Subcutaneous abdominal adipose tissue (tissue), 5 donors: ENCODE results near the gene BSDC1.
"Not testable (repeated sequence)": the region's sequence is repeated elsewhere in the genome, so short reads cannot be mapped to it uniquely, and the experiment has no call there.

Experiments used
- H3K27ac ChIP-seq: one replicate; pipeline ENCODE4 v1.7.0; 2013; ENCODE audit warnings: low read depth, mild to moderate bottlenecking, inconsistent platforms, low read length, moderate library complexity
- H3K27me3 ChIP-seq, 5 donors: one replicate each; pipeline ENCODE4 v1.7.0; 2013; ENCODE audit warnings: low read length in 5 of 5, inconsistent platforms in 1 of 5; ENCODE audit not compliant: control insufficient read depth in 5 of 5, insufficient read depth in 4 of 5
- H3K36me3 ChIP-seq, 5 donors: one replicate each; pipeline ENCODE4 v1.7.0; 2013; ENCODE audit warnings: low read length in 5 of 5; ENCODE audit not compliant: control insufficient read depth in 5 of 5, insufficient read depth in 5 of 5
- H3K4me1 ChIP-seq, 5 donors: one replicate each; pipeline ENCODE4 v1.7.0; 2013; ENCODE audit warnings: low read length in 5 of 5, mild to moderate bottlenecking in 3 of 5, moderate library complexity in 1 of 5; ENCODE audit not compliant: control insufficient read depth in 5 of 5, insufficient read depth in 5 of 5
- H3K4me3 ChIP-seq, 5 donors: one replicate each; pipeline ENCODE4 v1.7.0; 2013; ENCODE audit warnings: low read length in 5 of 5, low read depth in 1 of 5
- H3K9ac ChIP-seq, 5 donors: one replicate each; pipeline ENCODE4 v1.7.0; 2013; ENCODE audit warnings: low read length in 5 of 5, mild to moderate bottlenecking in 4 of 5, moderate library complexity in 3 of 5
- H3K9me3 ChIP-seq, 5 donors: one replicate each; pipeline ENCODE4 v1.7.0; 2013; ENCODE audit warnings: low read length in 5 of 5; ENCODE audit not compliant: control insufficient read depth in 5 of 5
- donor health status: healthy.
- donor health status: healthy.
- donor health status: healthy.
- donor health status: healthy.
- donor health status: healthy.

Gene BSDC1

DNA sequence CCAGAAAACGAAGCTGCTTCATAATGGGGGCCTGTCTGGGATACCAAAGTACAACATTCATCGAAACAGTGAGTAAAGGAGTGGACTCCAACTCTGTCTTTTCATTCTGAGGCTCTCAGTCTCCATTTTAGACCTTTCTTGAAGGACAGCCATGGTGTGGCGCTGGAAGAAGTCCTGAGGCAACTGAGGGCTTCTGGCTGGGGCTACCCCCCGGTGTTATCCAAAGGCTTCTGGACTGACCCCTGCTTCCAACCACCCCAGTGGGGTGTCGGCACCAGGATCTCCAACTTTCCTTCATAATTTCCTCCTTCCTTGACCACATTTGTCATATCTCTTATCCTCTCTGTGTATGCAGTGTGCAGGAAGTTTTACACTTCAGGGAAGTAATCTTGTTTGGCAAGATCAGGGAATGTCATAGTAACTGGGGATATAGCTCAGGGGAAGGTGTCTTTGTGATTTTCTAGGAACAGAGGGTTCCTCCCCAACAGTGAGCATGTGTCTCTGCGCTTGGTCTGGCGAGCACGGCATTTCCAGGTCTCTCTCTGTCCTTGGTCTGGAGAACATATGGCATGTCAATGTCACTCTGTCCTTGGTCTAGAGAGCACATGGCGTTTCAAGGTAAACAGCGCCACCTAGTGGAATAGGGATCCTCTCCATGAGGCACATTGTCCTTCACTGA lies 19.4 kb upstream of the BSDC1 start:
- no peak overlapping the region for H3K4me3 ChIP-seq
- no peak overlapping the region for H3K9ac ChIP-seq
- H3K27me3 ChIP-seq, result peaks cover 0 to 6% (median 0%) of the 10 kb centered on the region in 5 donors

DNA sequence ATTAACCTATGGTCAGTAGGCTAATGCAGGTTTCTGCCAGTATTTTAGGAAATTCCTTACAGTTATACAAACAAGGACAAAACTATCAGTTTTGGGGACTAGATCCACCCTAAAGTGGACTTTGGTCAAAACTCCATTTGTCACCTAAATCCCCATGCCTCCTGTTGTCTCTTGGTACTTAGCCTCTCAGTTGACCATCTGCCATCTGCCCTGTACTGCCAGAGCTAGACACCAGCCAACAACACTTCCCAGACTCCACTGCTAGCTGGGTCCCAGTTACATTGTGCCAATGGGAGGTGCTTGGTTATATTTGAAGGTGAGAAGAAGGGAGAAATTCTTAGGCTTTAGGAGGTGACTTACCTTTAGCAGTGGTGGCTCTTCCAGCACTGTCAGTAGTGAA lies 17.0 kb upstream of the BSDC1 start:
- Histone ChIP-seq H3K9me3 (peaks cover 0 to 5% (median 0%) of the 10 kb centered on the region in 5 donors), H3K4me3 (no peak overlapping the region), H3K27ac (no peak overlapping the region), H3K4me1 (no peaks in the 10 kb centered on the region), H3K9ac (no peak overlapping the region), H3K27me3 (peaks cover 0 to 6% (median 0%) of the 10 kb centered on the region in 5 donors), H3K36me3 (no peaks in the 10 kb centered on the region)

More for the DNA sequence above, 19.4 kb upstream of the BSDC1 start:
- no peaks in the 10 kb centered on the region for H3K36me3 ChIP-seq
- no peak overlapping the region for H3K27ac ChIP-seq
- peaks cover 0 to 12% (median 7%) of the 10 kb centered on the region in 5 donors for H3K9me3 ChIP-seq
- no peaks in the 10 kb centered on the region for H3K4me1 ChIP-seq

DNA sequence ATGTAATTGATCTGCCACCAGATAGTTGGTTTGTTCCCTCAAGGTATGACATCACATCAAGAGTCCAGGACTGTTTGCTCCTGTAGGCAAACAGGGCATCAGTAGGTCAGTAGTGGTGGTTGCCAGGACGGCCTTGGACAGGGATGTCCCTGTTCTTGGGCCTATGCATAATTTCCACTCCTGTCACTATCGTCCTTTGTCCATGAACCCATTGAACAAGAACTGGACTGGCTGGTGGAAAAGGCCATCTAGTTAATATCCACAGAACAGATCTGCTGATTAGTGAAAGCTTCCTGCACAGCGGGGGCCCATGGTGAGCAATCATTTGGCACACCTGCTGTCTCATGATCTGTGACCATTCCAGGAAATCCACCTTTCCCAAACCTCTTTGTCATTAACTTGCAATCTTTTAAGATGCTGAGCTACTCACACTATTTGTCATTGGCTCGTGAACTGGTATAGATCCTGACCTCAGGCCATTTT lies 12.4 kb upstream of the BSDC1 start:
- Histone ChIP-seq H3K36me3 (no peaks in the 10 kb centered on the region), H3K9me3 (no peaks in the 10 kb centered on the region), H3K27ac (no peak overlapping the region), H3K27me3 (no peaks in the 10 kb centered on the region), H3K4me3 (no peak overlapping the region), H3K9ac (no peak overlapping the region), H3K4me1 (no peaks in the 10 kb centered on the region)

DNA sequence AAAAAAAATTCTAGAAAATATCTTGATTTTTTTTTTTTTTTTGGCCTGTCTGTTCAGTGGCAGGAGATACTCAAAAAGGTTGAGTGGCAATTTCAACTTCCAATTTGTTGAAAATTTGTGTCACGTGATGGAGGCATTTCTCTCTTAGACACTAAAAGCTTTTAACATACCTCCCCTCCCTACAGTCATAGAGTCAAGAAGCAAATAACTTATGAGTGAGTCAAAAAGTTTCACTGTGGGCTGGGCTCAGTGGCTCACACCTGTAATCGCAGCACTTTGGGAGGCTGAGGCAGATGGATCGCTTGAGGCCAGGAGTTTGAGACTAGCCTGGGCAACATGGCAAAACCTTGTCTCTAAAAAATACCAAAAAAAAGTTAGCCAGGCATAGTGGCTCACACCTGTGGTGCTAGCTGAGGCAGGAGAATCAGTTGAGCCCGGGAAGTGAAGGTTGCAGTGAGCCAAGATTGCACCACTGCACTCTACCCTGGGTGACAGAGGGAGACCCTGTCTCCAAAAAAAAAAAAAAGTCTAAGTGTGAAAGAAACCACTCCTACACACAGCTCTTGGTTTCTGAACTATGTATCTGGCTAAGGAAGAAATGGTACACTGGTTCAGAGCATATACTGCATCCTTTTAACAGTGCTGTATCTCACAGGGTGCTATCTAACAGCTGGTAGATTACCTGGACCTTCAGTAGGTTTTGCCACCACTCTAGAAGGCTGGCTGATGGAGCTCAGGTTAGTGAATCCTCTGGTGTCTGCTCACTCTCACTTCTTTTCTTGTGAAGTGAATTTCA lies 11.6 kb upstream of the BSDC1 start:
- Histone ChIP-seq H3K4me1 (peaks cover 2 to 4% (median 4%) of the 10 kb centered on the region in 5 donors), H3K9ac (no peak overlapping the region), H3K4me3 (no peak overlapping the region), H3K36me3 (no peaks in the 10 kb centered on the region), H3K27ac (no peak overlapping the region), H3K9me3 (no peaks in the 10 kb centered on the region), H3K27me3 (no peaks in the 10 kb centered on the region)

DNA sequence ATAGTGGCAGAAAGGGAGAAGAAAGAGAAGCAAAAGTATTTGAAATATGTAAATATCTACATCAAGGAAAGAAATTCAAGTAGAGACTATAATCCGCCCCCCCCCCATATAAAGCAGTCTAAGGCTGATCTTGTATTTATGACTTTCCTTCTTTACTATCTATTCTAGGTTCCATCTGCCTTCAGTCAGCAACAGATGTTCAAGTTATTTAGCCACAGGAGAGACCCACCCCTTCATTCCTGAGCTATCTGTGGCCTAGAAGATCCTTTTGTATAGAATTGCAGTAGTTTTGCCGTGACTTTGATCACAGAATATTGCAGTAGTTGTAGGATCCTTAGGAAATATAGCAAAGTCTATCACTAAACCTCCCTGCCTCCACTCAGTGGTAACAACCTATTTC lies 10.7 kb upstream of the BSDC1 start:
- no peaks in the 10 kb centered on the region for H3K9me3 ChIP-seq
- no peak overlapping the region for H3K4me3 ChIP-seq
- no peaks in the 10 kb centered on the region for H3K36me3 ChIP-seq
- H3K27ac ChIP-seq, result no peak overlapping the region
- H3K27me3 ChIP-seq, result no peaks in the 10 kb centered on the region
- H3K4me1 ChIP-seq, result peaks cover 2 to 7% (median 4%) of the 10 kb centered on the region in 5 donors
- no peak overlapping the region for H3K9ac ChIP-seq

DNA sequence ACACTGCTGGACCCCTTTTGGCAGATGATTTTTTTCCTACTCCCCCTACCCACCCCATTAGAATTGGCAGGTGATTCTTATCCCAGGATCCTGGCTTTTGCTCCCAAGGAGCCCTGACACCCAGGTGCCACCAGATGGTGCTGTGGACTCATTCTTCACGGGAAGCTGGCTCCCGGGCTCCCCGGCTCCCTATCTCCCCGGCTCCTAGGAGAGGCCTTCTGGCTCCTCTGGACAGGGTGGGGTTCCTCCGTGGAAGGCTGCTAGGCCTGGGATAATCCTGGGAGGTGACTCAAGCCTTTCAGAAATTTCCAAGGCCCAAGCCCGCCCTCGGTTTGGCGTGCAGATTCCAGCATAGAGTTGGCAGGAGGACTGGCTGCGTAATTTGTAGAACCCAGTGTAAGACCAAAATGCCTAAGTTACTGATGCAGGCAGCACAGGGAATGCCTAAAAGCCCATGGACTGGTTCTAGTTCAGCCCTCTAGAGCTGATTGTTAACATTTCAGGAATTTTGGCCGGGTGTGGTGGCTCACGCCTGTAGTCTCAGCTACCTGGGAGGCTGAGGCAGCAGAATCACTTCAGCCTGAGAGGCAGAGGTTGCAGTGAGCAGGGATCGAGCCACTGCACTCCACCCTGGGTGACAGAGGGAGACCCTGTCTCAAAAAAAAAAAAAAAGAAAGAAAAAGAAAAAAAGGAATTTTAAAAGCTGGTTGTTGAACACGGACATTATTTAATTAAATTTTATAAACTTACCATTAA lies 6.8 kb upstream of the BSDC1 start:
- H3K27me3 ChIP-seq, result no peaks in the 10 kb centered on the region
- H3K4me1 ChIP-seq, result peaks cover 3 to 7% (median 4%) of the 10 kb centered on the region in 5 donors
- no peaks in the 10 kb centered on the region for H3K9me3 ChIP-seq
- no peaks in the 10 kb centered on the region for H3K36me3 ChIP-seq
- no peak overlapping the region for H3K27ac ChIP-seq
- peak overlapping the region in 3 of 5 donors; percentile 16 to 79 (median 62) for H3K9ac ChIP-seq
- H3K4me3 ChIP-seq, result peak overlapping the region in 4 of 5 donors; percentile 28 to 52 (median 34)

DNA sequence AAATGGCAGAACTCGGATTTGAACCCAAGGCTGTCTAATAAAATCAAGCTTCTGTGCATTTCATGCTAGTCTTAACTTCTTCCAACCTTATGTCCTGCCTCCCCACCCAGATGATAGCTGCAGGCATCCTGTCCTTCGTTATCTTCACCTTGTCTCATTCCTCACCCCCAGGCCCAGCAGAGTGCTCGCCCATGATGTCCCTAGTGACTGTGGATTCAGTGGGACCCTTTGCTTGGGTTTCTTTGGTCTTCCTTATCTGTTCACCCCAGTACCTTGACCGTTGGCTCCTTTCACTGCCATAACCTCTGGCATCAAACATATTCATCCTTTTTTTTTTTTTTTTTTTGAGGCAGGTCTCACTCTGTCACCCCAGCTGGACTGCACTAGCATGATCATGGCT lies 5.6 kb upstream of the BSDC1 start:
- no peak overlapping the region for H3K27ac ChIP-seq
- no peaks in the 10 kb centered on the region for H3K27me3 ChIP-seq
- H3K9me3 ChIP-seq, result no peaks in the 10 kb centered on the region
- H3K9ac ChIP-seq, result no peak overlapping the region
- no peak overlapping the region for H3K4me3 ChIP-seq
- peaks cover 3 to 11% (median 8%) of the 10 kb centered on the region in 5 donors for H3K4me1 ChIP-seq
- H3K36me3 ChIP-seq, result no peaks in the 10 kb centered on the region

DNA sequence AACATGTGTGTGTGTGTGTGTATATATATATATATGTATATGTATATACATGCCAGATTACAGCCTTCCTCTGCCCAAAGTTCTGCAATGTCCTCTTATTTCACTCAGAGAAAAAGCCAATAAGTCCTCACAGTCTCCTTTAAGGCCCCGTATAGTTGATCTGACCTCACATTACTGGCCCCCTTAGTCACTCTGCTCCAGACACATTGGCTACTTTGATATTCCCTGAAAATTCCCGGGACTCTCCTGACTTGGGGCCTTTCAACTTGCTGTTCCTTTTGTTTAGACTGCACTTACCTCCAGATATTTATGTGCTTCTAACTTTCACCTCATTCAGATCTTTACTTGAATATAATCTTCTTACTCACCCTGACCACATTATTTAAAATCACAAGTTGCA lies 4.2 kb upstream of the BSDC1 start:
- no peak overlapping the region for H3K4me3 ChIP-seq
- H3K4me1 ChIP-seq, result peaks cover 8 to 20% (median 14%) of the 10 kb centered on the region in 5 donors

DNA sequence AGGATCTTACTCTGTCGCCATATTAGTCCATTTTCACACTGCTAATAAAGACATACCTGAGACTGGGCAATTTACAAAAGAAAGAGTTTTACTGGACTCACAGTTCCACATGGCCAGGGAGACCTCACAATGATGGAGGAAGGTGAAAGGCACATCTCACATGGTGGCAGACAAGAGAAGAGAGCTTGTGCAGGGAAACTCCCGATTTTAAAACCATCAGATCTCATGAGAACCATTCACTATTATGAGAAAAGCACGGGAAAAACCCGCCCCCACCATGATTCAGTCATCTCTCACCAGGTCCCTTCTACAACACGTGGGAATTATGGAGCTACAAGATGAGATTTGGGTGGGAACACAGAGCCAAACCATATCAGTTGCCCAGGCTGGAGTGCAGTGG lies 2.3 kb upstream of the BSDC1 start:
- H3K9me3 ChIP-seq, H3K36me3 ChIP-seq, H3K4me3 ChIP-seq, H3K27ac ChIP-seq, H3K27me3 ChIP-seq: not testable (repeated sequence)
- peaks cover 14 to 39% (median 29%) of the 10 kb centered on the region in 5 donors for H3K4me1 ChIP-seq
- peak overlapping the region in 1 of 5 donors; percentile 48 for H3K9ac ChIP-seq

More for the DNA sequence above, 4.2 kb upstream of the BSDC1 start:
- no peaks in the 10 kb centered on the region for H3K36me3 ChIP-seq
- no peaks in the 10 kb centered on the region for H3K9me3 ChIP-seq
- no peak overlapping the region for H3K27ac ChIP-seq
- no peak overlapping the region for H3K9ac ChIP-seq
- H3K27me3 ChIP-seq, result no peaks in the 10 kb centered on the region
